MM.1S (cell line): ENCODE data around the gene TSPY2.
"Not testable (repeated sequence)": the region's sequence is repeated elsewhere in the genome, so short reads cannot be mapped to it uniquely, and the experiment has no call there.

ENCODE experiments used
- EZH2 ChIP-seq: fragments of 300-600 bp; sonication (generic); optimal IDR thresholded peaks from 2 replicates; pipeline ENCODE3; 2017; ENCODE audit warnings: low read depth, mild to moderate bottlenecking, antibody characterized with exemption, low read length, mixed read lengths
- TF ChIP-seq, protein P1 (sequence below): fragments of 300-600 bp; sonication (generic); IDR thresholded peaks from 2 replicates; pipeline ENCODE4 v1.5.1; 2016; ENCODE audit warnings: antibody characterized with exemption, low read length, mixed read lengths

DNA sequence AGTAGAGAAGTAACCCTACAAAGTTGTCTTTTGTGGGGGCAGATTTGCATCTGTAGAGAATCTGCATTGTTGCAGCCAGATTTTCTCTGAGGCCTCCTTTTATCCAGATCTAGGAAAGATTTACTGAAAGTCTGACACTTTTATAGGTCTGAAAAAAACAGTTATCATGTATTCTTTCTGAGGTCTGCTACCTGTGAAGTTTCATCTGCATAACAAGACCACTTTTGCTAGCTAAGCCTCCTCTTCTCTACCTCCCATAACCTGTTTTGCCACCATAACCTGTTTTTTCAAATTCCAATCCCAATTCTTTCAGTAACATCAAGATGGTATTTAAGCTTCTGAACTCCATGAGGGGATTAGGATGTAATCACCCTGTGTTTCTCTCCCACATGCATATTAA lies 36.5 kb upstream of the TSPY2 start:
- TF ChIP-seq, protein P1, sequence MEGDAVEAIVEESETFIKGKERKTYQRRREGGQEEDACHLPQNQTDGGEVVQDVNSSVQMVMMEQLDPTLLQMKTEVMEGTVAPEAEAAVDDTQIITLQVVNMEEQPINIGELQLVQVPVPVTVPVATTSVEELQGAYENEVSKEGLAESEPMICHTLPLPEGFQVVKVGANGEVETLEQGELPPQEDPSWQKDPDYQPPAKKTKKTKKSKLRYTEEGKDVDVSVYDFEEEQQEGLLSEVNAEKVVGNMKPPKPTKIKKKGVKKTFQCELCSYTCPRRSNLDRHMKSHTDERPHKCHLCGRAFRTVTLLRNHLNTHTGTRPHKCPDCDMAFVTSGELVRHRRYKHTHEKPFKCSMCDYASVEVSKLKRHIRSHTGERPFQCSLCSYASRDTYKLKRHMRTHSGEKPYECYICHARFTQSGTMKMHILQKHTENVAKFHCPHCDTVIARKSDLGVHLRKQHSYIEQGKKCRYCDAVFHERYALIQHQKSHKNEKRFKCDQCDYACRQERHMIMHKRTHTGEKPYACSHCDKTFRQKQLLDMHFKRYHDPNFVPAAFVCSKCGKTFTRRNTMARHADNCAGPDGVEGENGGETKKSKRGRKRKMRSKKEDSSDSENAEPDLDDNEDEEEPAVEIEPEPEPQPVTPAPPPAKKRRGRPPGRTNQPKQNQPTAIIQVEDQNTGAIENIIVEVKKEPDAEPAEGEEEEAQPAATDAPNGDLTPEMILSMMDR = not testable (repeated sequence)
- TF ChIP-seq EZH2 = not testable (repeated sequence)
